ENCODE results near the gene CHTF18.
"Not testable (repeated sequence)": the region's sequence is repeated elsewhere in the genome, so short reads cannot be mapped to it uniquely, and the experiment has no call there.

The CHTF18 gene

GRCh38 chr16:813916-814412, 25.5 kb downstream of the CHTF18 start:
- no peak for DNase-seq

DNA sequence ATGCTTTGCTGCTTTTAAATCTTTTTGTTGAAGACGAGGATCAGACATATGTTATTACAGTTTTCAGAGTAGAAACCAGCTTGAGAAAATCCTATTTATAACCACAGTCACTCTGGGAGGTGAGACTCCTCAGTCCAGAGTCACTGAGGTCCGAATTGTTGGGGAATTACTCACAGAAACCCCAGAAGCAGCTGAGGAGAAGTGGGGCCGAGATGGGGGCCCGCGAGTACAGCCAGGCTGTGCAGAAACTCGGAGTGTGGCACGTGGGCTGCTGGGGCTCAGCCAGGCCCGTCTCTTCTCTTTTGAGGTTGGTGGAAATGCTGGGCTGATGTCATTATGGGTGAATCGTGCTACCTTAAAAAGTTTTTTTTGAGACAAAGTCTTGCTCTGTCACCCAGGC, 26.6 kb downstream of the CHTF18 start:
- DNase-seq, result no peak

DNA sequence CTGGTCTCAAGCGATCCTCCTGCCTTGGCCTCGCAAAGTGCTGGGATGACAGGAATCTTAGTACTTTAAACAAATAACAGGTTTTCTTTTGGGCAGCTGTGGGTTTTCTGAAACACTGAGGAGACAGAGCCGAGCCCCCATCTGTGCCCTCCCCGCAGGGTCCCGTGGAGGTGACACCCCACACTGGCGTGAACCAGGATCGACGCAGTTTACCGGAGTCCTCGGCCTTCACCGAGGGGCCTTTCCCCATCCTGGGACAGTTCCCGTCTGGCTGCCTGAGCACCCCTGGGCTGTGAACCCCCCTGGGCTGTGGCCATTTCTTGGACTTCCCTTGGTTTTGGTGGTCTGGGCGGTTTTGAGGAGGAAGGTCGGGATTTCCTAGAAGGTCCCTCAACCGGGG, 27.4 kb downstream of the CHTF18 start:
- DNase-seq, result no peak

GRCh38 chr16:817001-817906, 28.8 kb downstream of the CHTF18 start:
- DNase-seq, result no peak

GRCh38 chr16:818132-818531, 29.7 kb downstream of the CHTF18 start:
- no peak for DNase-seq

DNA sequence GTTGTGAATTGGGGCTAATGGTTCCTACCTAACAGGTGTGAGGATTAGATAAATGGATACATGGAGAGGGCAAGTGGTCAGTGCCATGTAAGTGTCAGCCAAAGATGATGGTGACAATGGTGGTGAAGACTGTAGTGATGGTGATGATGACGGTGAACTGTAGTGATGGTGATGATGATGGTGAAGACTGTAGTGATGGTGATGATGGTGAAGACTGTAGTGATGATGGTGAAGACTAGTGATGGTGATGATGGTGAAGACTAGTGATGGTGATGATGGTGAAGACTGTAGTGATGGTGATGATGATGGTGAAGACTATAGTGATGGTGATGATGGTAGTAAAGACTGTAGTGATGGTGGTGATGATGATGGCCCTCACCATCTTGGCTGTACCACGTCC, 30.2 kb downstream of the CHTF18 start:
- DNase-seq, result no peak

DNA sequence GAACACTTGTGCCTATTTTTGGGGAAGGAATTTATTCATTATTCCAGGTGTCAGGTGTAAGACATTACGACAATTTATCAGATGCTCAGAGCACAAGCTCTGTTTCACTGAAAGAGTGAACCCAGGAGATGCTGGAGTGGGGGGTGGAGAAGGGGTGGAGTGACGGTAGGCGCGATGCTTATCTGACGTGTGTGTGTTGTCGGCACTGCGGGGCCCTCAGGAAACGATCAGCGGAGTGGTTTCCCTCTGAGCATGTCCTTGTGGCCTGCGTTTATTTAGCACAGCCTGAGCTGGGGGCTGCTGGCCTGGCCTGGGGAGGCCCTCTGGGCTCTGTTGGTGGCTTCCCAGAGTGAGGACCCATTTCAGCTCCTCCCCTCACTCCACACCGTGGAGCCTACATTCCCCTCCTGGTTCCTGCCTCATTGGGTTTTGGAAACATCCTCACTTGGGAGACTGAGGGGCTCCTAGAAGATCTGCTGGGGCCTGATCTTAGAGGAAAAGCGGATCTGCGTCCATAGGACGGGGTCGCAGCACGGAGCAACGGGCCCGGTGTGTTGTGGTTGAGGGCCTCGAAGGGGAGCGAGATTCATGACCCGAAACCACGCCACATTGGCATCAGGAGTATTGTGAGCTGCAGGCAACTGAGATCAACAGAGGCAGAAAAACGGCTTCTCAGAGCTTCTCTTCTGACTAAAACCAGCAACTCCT, 31.1 kb downstream of the CHTF18 start:
- DNase-seq, result no peak

DNA sequence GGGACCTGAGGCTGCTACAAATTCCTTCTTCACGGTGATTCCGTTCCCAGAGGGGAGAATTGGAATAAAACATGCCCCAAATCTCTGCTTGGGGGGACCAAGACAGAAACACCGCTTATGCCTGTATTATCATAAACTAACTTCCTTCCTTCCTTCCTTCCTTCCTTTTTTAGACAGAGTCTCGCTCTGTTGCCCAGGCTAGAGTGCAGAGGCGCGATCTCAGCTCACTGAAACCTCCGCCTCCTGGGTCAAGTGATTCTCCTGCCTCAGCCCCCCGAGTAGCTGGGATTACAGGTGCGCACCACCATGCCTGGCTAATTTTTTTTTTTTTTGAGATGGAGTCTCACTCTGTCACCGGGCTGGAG, 31.6 kb downstream of the CHTF18 start:
- DNase-seq, result not testable (repeated sequence)

- DNase-seq, result no peak
Observed at GRCh38 chr16:820748-821147, 32.3 kb downstream of the CHTF18 start.

GRCh38 chr16:821751-822150, 33.3 kb downstream of the CHTF18 start:
- DNase-seq, result no peak

DNA sequence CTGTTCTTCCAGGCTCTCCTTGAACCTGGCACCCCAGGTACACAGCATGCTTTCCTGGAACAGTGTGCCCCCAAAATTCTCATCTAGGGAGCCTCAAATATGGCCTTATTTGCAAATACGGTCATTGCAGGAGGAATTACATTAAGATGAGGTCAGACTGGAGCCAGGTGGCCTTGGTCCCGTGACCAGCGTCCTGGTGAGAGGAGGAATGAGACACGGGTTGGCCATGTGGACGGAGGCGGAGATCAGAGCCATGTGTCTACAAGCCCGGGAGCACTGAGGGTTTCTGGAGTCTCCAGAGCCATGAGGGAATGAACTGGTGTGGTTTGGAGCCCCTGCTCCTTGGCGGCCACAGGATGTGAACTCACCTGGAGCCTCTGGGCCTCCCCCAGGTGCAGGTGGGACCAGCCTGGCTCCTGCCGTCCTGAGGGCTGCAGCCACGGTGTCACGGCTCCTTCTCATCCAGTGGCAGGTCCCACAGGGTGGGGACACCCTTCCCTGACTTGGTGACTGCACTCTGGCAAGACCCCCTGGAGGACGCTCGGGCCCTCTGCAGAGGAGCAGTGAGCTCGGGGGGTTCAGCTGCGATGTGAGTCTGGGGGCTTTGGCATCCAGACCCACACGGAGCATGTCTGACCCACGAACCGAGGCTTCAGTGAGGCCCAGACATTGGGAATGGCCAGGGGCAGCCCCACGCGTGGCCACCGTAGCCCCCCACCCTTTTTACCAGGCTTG, 33.9 kb downstream of the CHTF18 start:
- DNase-seq, result no peak

DNA sequence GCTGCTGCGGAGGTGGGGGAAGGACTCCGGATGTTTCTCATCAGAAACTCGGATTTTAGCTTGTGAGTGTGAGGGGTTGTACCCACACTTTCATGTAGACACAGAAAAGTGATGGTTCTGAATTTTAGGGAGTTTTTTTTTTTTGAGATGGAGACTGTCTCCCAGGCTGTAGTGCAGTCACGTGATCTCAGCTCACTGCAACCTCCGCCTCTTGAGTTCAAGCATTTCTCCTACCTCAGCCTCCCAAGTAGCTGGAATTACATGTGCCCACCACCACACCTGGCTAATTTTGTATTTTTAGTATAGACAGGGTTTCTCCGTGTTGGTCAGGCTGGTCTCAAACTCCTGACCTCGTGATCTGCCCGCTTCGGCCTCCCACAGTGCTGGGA, 34.5 kb downstream of the CHTF18 start:
- no peak for DNase-seq

DNA sequence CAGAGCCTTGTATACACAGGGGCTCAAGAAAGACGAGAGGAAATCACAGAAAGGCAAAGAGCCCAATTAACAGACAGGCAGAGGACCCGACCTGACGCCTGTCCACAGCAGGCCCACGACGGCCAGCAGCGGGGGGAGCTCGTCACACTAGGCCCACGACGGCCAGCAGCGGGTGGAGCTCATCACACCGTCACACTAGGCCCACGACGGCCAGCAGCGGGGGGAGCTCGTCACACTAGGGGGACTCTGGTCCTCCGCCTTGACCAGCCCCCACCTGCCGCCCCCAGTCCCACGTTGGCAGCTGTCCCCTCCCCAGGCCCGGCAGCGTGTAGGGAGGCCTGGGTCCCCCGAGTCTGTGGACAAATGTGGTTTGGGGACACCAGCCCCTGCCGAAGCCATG, 35.8 kb downstream of the CHTF18 start:
- no peak for DNase-seq

GRCh38 chr16:824601-825000, 36.2 kb downstream of the CHTF18 start:
- no peak for DNase-seq

DNA sequence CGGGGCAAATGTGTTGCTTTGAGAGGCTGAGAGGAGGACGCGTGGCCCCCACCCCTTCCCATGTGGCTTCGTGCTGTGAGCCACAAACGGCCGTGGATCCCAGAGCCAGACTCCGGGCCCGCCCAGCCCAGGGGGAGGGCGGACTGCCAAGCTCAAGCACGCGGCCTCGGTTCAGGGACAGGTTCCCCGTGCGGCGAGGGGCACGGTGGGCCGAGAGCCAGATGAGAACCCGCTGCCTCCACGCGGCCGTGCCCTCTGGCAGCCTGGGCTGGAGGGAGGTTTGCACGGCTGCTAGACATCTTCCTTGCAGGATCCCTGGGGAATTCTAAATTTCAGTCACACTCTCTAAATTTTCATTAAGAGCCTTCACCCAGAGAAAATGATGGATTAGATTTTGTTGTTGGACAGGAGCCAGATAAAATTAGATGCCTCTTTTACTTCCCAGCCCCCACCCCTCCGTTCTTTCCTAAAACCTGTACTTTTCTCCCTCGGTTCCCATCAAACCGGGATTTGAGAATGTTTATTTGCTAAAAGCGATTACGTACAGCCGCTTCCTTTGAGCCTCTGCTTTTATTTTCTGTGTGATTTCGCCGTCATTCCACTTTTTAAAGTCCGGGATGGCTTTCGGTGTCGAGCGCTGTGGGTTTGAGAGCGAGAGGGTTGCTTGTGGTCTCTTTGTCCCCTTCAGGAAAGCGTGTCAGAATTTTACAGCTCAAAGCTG, 37.1 kb downstream of the CHTF18 start:
- DNase-seq, result no peak

DNA sequence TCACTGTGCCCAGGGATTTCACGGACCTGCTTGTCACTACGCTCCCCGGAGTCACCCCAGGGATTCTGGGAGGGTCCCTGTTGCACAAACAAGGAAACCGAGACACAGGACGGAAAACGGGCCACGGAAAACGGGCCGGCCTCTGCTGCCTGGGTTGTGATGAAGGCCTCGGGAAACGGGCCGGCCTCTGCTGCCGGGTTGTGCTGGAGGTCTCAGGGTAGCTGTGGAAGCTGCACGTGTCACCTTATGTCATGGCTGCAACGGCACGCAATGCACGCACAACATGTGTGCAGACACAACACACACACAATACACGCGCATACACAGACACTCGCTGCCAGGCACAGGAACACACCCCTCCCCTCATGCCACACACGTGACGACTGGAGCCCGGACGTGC, 39.1 kb downstream of the CHTF18 start:
- DNase-seq, result no peak

DNA sequence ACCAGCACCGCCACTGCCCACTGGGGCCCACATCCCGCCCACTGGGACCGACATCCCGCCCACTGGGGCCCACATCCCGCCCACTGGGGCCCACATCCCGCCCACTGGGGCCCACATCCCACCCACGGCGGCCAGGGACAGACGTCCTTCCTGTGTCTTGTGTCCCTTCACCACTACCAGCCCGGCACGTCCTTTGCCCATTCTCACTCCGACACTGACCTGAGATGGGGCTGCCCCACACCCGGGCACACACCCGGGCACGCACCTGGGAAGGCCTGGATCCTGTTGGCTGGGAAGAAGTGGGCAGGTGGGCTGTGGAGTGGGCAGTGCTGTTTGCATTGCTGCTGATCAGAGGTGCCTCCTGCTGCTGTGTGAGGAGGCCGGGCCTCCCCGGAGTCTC, 40.5 kb downstream of the CHTF18 start:
- DNase-seq, result no peak

GRCh38 chr16:830107-830870, 41.9 kb downstream of the CHTF18 start:
- DNase-seq, result no peak

- no peak for DNase-seq
Observed at GRCh38 chr16:830871-831570, 42.6 kb downstream of the CHTF18 start.

GRCh38 chr16:831571-832413, 43.4 kb downstream of the CHTF18 start:
- no peak for DNase-seq
